Upper lobe of left lung (tissue), 6 donors: ENCODE measurements around the gene GATAD2A. TPM values are rescaled to one million over a fixed set of nuclear protein-coding genes. Genes with fewer than 3 reads are reported as not detected.

ENCODE experiments used
- ATAC-seq, 2 donors: fragments of 200-7000 bp; cut with Tn5 transposase; one replicate each; pipeline ENCODE4 v1.9.1; 2022; ENCODE audit warnings: mild to moderate bottlenecking in 2 of 2, moderate library complexity in 2 of 2; ENCODE audit not compliant: low FRiP score in 2 of 2
- DNase-seq, 2 donors: peaks; one replicate each; pipeline ENCODE4 v3.0.0-alpha.2; 2019 to 2020
- H3K27ac ChIP-seq, 4 donors: fragments of 200-600 bp; sonication (generic); one replicate each; pipeline ENCODE4 v1.5.1; 2016 to 2019
- H3K27me3 ChIP-seq, 4 donors: fragments of 200-600 bp; sonication (generic); one replicate each; pipeline ENCODE4 v1.5.1; 2017 to 2019
- H3K36me3 ChIP-seq, 4 donors: fragments of 200-600 bp; sonication (generic); one replicate each; pipeline ENCODE4 v1.5.1; 2016 to 2019
- H3K4me1 ChIP-seq, 4 donors: fragments of 200-600 bp; sonication (generic); one replicate each; pipeline ENCODE4 v1.5.1; 2018 to 2019
- H3K4me3 ChIP-seq, 4 donors: fragments of 200-600 bp; sonication (generic); one replicate each; pipeline ENCODE4 v1.5.1; 2017 to 2019; ENCODE audit warnings: mild to moderate bottlenecking in 2 of 4, moderate library complexity in 1 of 4
- H3K9me3 ChIP-seq, 4 donors: fragments of 200-600 bp; sonication (generic); one replicate each; pipeline ENCODE4 v1.5.1; 2018 to 2019
- EP300 ChIP-seq, 4 donors: sonication (generic); formaldehyde crosslinking; IDR thresholded peaks; one replicate each; pipeline ENCODE4 v1.5.1; 2017; ENCODE audit warnings: antibody characterized with exemption in 4 of 4, control low read depth in 2 of 4
- POLR2A ChIP-seq, 4 donors: fragments of 450-650 bp; IDR thresholded peaks; one replicate each; pipeline ENCODE4 v1.5.1; 2016 to 2017; ENCODE audit warnings: antibody characterized with exemption in 4 of 4, mild to moderate bottlenecking in 2 of 4
- POLR2AphosphoS5 ChIP-seq, 2 donors: sonication (generic); formaldehyde crosslinking; IDR thresholded peaks; one replicate each; pipeline ENCODE4 v1.5.1; 2017; ENCODE audit warnings: antibody characterized with exemption in 2 of 2
- WGBS, 2 donors: methylation state at CpG; one replicate each; pipeline ENCODE4 v1.1.5; 2017 to 2018; 5-methylcytosine and 5-hydroxymethylcytosine counted together
- total RNA-seq, 6 donors: library from RNA; depleted of rRNA in 4 of 6; stranded (reverse); fragments of >200 nt in 4 of 6; gene quantifications; one replicate each; pipeline versions ENCODE4 v1.1.0 to v1.2.1, GENCODE V29; 2016 to 2021
- TF ChIP-seq, protein P1 (sequence below), 6 experiments: fragments of 450-650 bp in 4 of 6; fragments of 200-600 bp in 2 of 6; sonication (generic) in 2 of 6; IDR thresholded peaks; one replicate each; pipeline ENCODE4 v1.5.1; 2016 to 2019; ENCODE audit warnings: antibody characterized with exemption in 6 of 6
- donor health status: DM: no; HTN: no; CAD: no; lungs with moderate emphysema.
- donor health status: DM: no; HTN: yes; CAD: no; lungs with severe emphysema.

GATAD2A gene
- total RNA-seq, 6 donors from 2014 or later, result 60.8 to 182 (median 88.0) TPM

DNA sequence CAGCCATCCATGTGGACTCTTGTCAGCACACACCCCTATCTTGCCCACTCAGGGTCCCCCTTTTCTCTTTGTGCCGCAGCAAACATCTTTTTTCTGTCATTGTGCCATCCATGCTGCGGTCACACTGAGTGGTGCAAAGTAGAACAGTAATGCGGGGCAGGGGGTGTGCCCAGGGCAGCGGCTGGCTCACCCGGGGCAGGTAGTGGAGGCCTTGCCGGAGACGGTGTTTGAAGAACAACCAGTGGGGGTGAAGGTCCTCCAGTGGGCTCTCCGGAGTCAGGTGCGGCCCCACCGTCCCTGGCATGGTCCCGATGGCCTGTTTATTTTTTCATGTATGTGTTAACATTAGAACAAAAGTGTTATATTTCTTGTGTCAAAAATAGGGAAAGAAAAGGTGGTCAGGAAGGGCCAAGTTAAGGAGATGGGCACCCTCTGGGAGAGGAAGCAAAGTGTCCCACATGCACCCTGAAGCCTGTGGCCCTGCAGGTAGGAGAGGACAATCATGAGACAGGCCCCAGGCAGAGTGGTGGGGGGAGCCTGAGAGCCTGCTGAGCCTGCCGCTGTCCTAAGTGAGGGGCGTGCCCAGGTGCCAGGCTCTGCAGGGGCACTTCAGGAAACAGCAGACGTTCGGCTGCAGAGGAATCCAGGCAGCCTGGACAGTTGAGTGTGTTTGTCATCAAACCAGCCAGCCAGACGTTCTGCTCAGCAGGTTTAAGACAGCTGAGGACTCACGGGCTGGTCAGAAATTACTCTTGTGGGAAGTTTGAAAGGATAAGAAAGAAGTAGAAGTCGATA lies 97.5 kb downstream of the GATAD2A start:
- Histone ChIP-seq H3K27me3 (no peaks in the 10 kb centered on the region), H3K4me3 (no peak overlapping the region), H3K27ac (no peak overlapping the region), H3K36me3 (peaks cover 45 to 100% (median 87%) of the 10 kb centered on the region in 4 donors), H3K9me3 (no peaks in the 10 kb centered on the region), H3K4me1 (no peaks in the 10 kb centered on the region)
- ATAC-seq (no peak), DNase-seq (peak; percentile 70)
- WGBS, 2 donors, result 71 to 76% methylated on average over 11 to 18 of the region's 18 CpGs
- TF ChIP-seq POLR2AphosphoS5 (IDR thresholded peaks at IDR 0.05) (no peak), POLR2A (IDR thresholded peaks at IDR 0.05) (no peak), EP300 (IDR thresholded peaks at IDR 0.05) (no peak)
- TF ChIP-seq, protein P1, sequence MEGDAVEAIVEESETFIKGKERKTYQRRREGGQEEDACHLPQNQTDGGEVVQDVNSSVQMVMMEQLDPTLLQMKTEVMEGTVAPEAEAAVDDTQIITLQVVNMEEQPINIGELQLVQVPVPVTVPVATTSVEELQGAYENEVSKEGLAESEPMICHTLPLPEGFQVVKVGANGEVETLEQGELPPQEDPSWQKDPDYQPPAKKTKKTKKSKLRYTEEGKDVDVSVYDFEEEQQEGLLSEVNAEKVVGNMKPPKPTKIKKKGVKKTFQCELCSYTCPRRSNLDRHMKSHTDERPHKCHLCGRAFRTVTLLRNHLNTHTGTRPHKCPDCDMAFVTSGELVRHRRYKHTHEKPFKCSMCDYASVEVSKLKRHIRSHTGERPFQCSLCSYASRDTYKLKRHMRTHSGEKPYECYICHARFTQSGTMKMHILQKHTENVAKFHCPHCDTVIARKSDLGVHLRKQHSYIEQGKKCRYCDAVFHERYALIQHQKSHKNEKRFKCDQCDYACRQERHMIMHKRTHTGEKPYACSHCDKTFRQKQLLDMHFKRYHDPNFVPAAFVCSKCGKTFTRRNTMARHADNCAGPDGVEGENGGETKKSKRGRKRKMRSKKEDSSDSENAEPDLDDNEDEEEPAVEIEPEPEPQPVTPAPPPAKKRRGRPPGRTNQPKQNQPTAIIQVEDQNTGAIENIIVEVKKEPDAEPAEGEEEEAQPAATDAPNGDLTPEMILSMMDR (IDR thresholded peaks at IDR 0.05), result no peak

DNA sequence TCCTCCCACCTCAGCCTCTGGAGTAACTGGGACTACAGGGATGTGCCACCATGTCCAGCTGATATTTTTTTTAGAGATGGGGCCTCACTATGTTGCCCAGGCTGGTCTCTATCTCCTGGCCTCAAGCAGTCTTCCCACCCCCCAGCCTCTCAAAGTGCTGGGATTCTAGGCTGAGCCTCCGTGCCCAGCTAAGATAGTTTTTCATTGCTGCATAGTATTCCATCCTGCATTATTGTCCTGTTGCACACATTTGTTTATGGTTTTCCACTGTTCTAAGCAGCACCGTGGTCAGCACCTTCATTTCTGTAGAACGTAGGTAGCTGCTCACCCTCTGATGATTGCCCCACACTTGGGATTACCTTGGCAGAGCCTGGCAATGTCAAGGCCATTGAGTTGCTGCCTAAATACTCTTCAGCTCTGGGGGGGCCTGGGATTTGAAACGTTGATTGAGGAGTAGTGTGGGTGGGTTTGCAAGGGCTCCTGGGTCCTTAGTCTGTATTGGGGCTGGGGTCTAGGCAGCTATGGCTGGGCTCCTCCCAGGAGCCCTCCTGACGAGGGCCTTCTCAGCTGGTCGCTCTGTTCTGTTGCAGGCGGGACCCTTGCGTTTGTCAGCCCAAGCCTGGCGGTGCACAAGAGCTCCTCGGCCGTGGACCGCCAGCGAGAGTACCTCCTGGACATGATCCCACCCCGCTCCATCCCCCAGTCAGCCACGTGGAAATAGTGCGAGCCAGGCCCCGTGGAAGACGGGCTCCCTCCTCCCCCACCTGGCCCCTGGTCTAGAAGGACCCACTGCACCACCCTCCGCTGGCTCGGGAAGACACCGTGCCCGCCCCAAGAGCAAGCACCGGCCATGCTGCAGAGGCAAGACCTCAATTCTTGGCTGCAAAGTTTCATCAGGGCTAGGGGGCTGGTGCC lies 99.5 kb downstream of the GATAD2A start:
- H3K4me3 ChIP-seq, result no peak overlapping the region
- 91 to 94% methylated on average over 13 to 22 of the region's 23 CpGs for WGBS, 2 donors
- TF ChIP-seq, protein P1 (IDR thresholded peaks at IDR 0.05), result no peak
- TF ChIP-seq POLR2AphosphoS5 (IDR thresholded peaks at IDR 0.05) (no peak), POLR2A (IDR thresholded peaks at IDR 0.05) (no peak), EP300 (IDR thresholded peaks at IDR 0.05) (no peak)
- peaks cover 30 to 81% (median 67%) of the 10 kb centered on the region in 4 donors for H3K36me3 ChIP-seq
- no peaks in the 10 kb centered on the region for H3K4me1 ChIP-seq
- H3K9me3 ChIP-seq, result no peaks in the 10 kb centered on the region
- DNase-seq, result no peak
- no peaks in the 10 kb centered on the region for H3K27me3 ChIP-seq
- H3K27ac ChIP-seq, result no peak overlapping the region
- ATAC-seq, result peak in 1 of 2 donors; percentile 7

DNA sequence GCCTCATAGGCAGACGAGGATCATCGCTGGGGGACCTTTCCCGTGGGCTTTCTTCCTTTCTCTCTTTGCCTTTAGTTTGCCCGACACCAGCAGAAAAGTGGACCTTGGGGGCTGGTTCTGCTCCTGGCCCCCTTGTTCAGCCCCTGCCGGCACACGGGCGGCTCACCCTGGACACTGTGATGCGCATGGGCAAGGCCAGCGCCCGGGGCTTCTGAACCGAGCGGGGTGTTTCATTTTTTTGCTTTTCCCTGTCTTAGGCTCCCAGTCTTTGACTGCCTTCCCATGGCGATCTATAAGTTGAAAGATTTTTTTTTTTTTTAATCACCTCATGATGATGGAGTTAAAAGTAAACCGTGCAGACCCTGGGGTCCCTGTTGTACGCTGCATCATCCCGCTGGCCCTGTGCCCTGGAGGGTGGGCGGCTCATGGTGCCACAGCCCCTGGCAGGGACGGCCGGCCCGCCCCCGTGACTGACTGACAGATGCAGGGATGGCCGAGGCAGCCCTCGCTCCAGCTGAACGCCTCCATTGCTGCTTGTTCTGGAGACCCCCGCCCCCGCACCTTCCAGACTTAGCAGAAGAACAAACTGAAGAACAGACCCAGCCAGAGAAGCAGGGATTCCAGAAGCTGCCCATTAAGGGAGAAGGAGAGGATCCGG lies 100.3 kb downstream of the GATAD2A start:
- Histone ChIP-seq H3K27me3 (no peaks in the 10 kb centered on the region), H3K36me3 (peaks cover 30 to 73% (median 60%) of the 10 kb centered on the region in 4 donors), H3K4me1 (no peaks in the 10 kb centered on the region), H3K4me3 (no peak overlapping the region), H3K27ac (no peak overlapping the region), H3K9me3 (no peaks in the 10 kb centered on the region)
- ATAC-seq, result no peak
- 94 to 96% methylated on average over 22 to 27 of the region's 27 CpGs for WGBS, 2 donors
- TF ChIP-seq, protein P1 (IDR thresholded peaks at IDR 0.05), result no peak
- TF ChIP-seq EP300 (IDR thresholded peaks at IDR 0.05), result no peak
- no peak for TF ChIP-seq POLR2A (IDR thresholded peaks at IDR 0.05)
- TF ChIP-seq POLR2AphosphoS5 (IDR thresholded peaks at IDR 0.05), result no peak
- DNase-seq, result peak in 1 of 2 donors; percentile 81

DNA sequence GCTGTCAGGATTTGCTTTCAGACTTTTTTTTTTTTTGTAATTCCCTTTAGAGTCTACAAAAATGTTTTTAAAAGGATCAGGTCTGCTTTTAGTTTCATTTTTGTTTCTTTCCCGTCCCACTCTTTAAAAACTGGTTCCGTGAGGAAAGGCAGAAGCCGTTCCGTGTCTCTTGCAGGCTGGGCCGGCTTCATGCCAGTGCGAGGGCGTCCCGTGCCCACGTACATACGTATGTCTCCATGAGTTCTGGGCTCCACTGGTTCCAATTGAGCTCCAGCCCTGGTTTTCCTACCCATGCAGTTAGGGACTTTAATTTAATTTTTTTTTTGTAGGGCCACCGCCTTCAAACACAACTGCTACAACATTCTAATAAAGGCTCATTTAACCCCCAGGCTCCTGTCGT lies 101.1 kb downstream of the GATAD2A start:
- DNase-seq, result no peak
- H3K4me1 ChIP-seq, result no peaks in the 10 kb centered on the region
- no peak overlapping the region for H3K27ac ChIP-seq
- H3K4me3 ChIP-seq, result no peak overlapping the region
- WGBS, 2 donors, result 90 to 94% methylated on average over 12 of the region's 12 CpGs
- H3K27me3 ChIP-seq, result no peaks in the 10 kb centered on the region
- peaks cover 30 to 65% (median 52%) of the 10 kb centered on the region in 4 donors for H3K36me3 ChIP-seq
- TF ChIP-seq EP300 (IDR thresholded peaks at IDR 0.05) (no peak), POLR2AphosphoS5 (IDR thresholded peaks at IDR 0.05) (no peak), POLR2A (IDR thresholded peaks at IDR 0.05) (no peak)
- TF ChIP-seq, protein P1 (IDR thresholded peaks at IDR 0.05), result no peak
- H3K9me3 ChIP-seq, result no peaks in the 10 kb centered on the region
- no peak for ATAC-seq
